Gastrocnemius medialis (tissue), 4 donors: ENCODE measurements around the gene MLXIP.
"Not testable (repeated sequence)": the region's sequence is repeated elsewhere in the genome, so short reads cannot be mapped to it uniquely, and the experiment has no call there.

Experiments
- POLR2A ChIP-seq, 2 donors: fragments of 450-650 bp; IDR thresholded peaks; one replicate each; pipeline ENCODE4 v1.6.1; 2017; ENCODE audit warnings: antibody characterized with exemption in 2 of 2, mild to moderate bottlenecking in 2 of 2, moderate library complexity in 2 of 2
- TF ChIP-seq, protein P1 (sequence below), 5 experiments: fragments of 450-650 bp in 3 of 5; fragments of 200-600 bp in 2 of 5; sonication (generic) in 2 of 5; IDR thresholded peaks in 4 of 5; conservative IDR thresholded peaks in 1 of 5; 1 replicate in 4 of 5; 2 replicates in 1 of 5; pipeline ENCODE4 v1.5.1; 2016 to 2019; ENCODE audit warnings: antibody characterized with exemption in 5 of 5, mild to moderate bottlenecking in 3 of 5, moderate library complexity in 3 of 5

DNA sequence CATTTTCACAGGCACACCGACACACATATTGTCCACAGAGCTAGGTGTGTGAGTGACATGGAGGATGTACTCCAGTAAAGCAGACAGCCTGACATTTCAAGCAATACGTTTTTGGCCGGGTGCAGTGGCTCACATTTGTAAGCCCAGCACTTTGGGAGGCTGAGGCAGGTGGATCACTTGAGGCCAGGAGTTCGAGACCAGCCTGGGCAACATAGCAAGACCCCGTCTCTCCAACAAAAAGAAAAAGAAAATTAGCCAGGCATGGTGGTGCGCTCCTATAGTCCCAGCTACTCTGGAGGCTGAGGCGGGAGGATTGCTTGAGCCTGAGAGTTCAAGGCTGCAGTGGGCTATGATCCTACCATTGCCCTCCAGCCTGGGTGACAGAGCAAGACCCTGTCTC is 22.1 kb upstream of the MLXIP start:
- TF ChIP-seq, protein P1, sequence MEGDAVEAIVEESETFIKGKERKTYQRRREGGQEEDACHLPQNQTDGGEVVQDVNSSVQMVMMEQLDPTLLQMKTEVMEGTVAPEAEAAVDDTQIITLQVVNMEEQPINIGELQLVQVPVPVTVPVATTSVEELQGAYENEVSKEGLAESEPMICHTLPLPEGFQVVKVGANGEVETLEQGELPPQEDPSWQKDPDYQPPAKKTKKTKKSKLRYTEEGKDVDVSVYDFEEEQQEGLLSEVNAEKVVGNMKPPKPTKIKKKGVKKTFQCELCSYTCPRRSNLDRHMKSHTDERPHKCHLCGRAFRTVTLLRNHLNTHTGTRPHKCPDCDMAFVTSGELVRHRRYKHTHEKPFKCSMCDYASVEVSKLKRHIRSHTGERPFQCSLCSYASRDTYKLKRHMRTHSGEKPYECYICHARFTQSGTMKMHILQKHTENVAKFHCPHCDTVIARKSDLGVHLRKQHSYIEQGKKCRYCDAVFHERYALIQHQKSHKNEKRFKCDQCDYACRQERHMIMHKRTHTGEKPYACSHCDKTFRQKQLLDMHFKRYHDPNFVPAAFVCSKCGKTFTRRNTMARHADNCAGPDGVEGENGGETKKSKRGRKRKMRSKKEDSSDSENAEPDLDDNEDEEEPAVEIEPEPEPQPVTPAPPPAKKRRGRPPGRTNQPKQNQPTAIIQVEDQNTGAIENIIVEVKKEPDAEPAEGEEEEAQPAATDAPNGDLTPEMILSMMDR (IDR thresholded peaks at IDR 0.05 in 4 of 5, conservative IDR thresholded peaks at IDR 0.05 in 1 of 5), result not testable (repeated sequence)
- TF ChIP-seq POLR2A (IDR thresholded peaks at IDR 0.05), result not testable (repeated sequence)
